ENCODE results near the gene C3.
"Not testable (repeated sequence)": the region's sequence is repeated elsewhere in the genome, so short reads cannot be mapped to it uniquely, and the experiment has no call there.

Gene C3

GRCh38 chr19:6709549-6709948 lies 10.9 kb downstream of the C3 start:
- Histone ChIP-seq H3K4me1 (ENCODE audit: insufficient read depth, low read length) (no peaks in the 10 kb centered on the region), H3K36me3 (ENCODE audit: insufficient read depth, low read length) (no peaks in the 10 kb centered on the region), H3K9me3 (ENCODE audit: insufficient read depth, low read depth, low read length) (0 out of 2 replicates have a peak, but pooled peaks cover 3% of the 10 kb centered on the region), H3K27ac (ENCODE audit: low read depth, low read length) (no peak overlapping the region), H3K9ac (ENCODE audit: low read depth, low read length) (no peak overlapping the region), H3K27me3 (ENCODE audit: insufficient read depth, low read length) (peaks cover 29% of the 10 kb centered on the region), H3K4me3 (ENCODE audit: low read length) (no peak overlapping the region)
- WGBS = 73% methylated on average over 14 of the region's 14 CpGs

DNA sequence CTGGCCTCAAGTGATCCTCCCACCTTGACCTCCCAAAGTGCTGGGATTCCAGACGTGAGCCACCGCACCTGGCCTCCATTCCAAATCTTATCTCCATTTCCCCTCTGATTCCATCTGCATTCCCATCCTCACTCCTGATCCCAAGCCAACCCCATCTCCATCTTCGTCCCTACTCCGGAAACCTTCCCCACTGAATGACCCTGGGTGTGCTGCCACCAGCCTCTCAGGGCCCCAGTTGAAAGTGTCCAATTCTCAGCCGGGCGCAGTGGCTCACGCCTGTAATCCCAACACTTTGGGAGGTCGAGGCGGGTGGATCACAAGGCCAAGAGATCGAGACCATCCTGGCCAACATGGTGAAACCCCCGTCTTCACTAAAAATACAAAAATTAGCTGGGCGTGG lies 11.5 kb downstream of the C3 start:
- H3K4me1 ChIP-seq (ENCODE audit: insufficient read depth, low read length); H3K36me3 ChIP-seq (ENCODE audit: insufficient read depth, low read length); H3K4me3 ChIP-seq (ENCODE audit: low read length); H3K9ac ChIP-seq (ENCODE audit: low read depth, low read length); H3K27ac ChIP-seq (ENCODE audit: low read depth, low read length); H3K9me3 ChIP-seq (ENCODE audit: insufficient read depth, low read depth, low read length): not testable (repeated sequence)
- peaks cover 29% of the 10 kb centered on the region for H3K27me3 ChIP-seq (ENCODE audit: insufficient read depth, low read length)
- WGBS = 91% methylated on average over 12 of the region's 12 CpGs

DNA sequence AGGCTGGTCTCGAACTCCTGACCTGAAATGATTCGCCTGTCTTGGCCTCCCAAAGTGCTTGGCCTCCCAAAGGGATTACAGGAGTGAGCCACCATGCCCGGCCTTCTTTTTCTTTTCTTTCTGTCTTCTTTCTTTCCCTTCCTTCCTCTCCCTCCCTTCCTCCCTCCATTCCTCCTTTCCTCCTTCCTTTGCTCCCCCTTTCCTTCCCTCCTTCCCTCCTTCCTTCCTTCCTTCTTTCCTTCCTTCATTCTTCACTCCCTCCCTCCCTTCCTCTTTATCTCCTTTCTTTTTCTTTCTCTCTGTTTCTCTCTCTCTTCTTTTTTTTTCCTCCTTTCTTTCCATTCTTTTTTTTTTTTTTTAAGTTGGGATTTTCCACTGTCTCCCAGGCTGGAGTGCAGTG lies 12.1 kb downstream of the C3 start:
- 72% methylated on average over 3 of the region's 3 CpGs for WGBS
- H3K9ac ChIP-seq (ENCODE audit: low read depth, low read length) = no peak overlapping the region
- H3K9me3 ChIP-seq (ENCODE audit: insufficient read depth, low read depth, low read length) = 0 out of 2 replicates have a peak, but pooled peaks cover 3% of the 10 kb centered on the region
- H3K27me3 ChIP-seq (ENCODE audit: insufficient read depth, low read length) = peaks cover 29% of the 10 kb centered on the region
- no peaks in the 10 kb centered on the region for H3K4me1 ChIP-seq (ENCODE audit: insufficient read depth, low read length)
- no peak overlapping the region for H3K4me3 ChIP-seq (ENCODE audit: low read length)
- H3K27ac ChIP-seq (ENCODE audit: low read depth, low read length) = no peak overlapping the region
- no peaks in the 10 kb centered on the region for H3K36me3 ChIP-seq (ENCODE audit: insufficient read depth, low read length)

DNA sequence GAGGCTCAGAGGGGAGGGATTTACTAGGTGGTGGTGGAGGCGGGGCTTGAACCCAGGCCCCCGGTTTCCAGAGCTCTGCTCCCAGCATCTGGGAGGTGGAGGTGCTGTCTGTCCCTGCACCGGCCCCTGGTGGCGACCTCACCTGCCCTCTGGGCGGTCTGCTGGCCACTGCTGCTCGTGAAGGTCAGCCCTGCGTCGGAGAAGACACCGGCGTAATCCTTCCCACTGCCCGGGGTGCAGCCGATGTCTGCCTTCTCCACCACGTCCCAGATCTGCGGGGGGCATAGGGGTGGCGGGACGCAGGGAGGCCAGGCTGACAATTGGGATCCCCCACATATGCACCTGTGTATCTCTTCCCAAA lies 12.8 kb downstream of the C3 start:
- H3K9me3 ChIP-seq (ENCODE audit: insufficient read depth, low read depth, low read length) = 0 out of 2 replicates have a peak, but pooled peaks cover 3% of the 10 kb centered on the region
- no peak overlapping the region for H3K27ac ChIP-seq (ENCODE audit: low read depth, low read length)
- H3K27me3 ChIP-seq (ENCODE audit: insufficient read depth, low read length) = peaks cover 29% of the 10 kb centered on the region
- 87% methylated on average over 16 of the region's 16 CpGs for WGBS
- no peak overlapping the region for H3K9ac ChIP-seq (ENCODE audit: low read depth, low read length)
- H3K4me3 ChIP-seq (ENCODE audit: low read length) = no peak overlapping the region
- no peaks in the 10 kb centered on the region for H3K4me1 ChIP-seq (ENCODE audit: insufficient read depth, low read length)
- H3K36me3 ChIP-seq (ENCODE audit: insufficient read depth, low read length) = no peaks in the 10 kb centered on the region

DNA sequence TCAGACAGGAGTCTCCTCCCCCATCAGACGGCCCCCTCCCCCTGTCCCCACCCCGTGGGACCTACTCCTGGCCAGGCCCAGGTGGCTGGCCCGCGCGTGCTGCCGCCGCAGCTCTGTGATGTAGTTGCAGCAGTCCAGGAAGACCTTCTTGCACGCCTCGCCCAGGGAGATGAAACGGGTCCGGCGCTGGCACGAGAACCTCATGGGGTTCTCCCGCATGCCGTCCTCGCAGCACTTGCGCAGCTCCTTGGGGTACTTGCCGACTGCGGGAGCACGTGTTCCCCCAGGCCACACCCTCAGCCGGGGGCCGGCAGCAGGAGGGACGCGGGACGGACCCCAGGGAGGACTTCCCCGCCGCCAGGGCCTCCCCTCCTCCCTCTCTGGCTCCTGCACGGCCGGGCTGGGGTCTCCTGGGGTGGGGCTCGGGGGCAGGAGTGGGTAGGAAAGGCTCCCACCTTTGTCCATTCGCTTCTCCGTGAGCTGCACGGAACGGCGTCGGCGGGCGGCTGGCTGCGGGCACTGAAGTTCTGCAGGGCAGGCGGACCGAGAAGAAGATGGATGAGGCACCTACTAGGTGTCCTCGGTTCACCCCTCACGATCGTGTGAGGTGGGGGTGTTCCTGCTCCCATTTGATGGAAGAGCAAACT lies 13.3 kb downstream of the C3 start:
- Histone ChIP-seq H3K27me3 (ENCODE audit: insufficient read depth, low read length) (peaks cover 29% of the 10 kb centered on the region), H3K4me1 (ENCODE audit: insufficient read depth, low read length) (no peaks in the 10 kb centered on the region), H3K9me3 (ENCODE audit: insufficient read depth, low read depth, low read length) (0 out of 2 replicates have a peak, but pooled peaks cover 3% of the 10 kb centered on the region), H3K9ac (ENCODE audit: low read depth, low read length) (no peak overlapping the region), H3K27ac (ENCODE audit: low read depth, low read length) (no peak overlapping the region), H3K36me3 (ENCODE audit: insufficient read depth, low read length) (no peaks in the 10 kb centered on the region), H3K4me3 (ENCODE audit: low read length) (no peak overlapping the region)
- 92% methylated on average over 44 of the region's 44 CpGs for WGBS

- WGBS = 71% methylated on average over 2 of the region's 3 CpGs
- H3K4me1 ChIP-seq (ENCODE audit: insufficient read depth, low read length) = no peaks in the 10 kb centered on the region
- no peak overlapping the region for H3K4me3 ChIP-seq (ENCODE audit: low read length)
- peaks cover 26% of the 10 kb centered on the region for H3K27me3 ChIP-seq (ENCODE audit: insufficient read depth, low read length)
- no peak overlapping the region for H3K27ac ChIP-seq (ENCODE audit: low read depth, low read length)
- H3K9me3 ChIP-seq (ENCODE audit: insufficient read depth, low read depth, low read length) = 0 out of 2 replicates have a peak, but pooled peaks cover 3% of the 10 kb centered on the region
- no peaks in the 10 kb centered on the region for H3K36me3 ChIP-seq (ENCODE audit: insufficient read depth, low read length)
- no peak overlapping the region for H3K9ac ChIP-seq (ENCODE audit: low read depth, low read length)
Measured at GRCh38 chr19:6706633-6706958, 13.9 kb downstream of the C3 start.

- no peaks in the 10 kb centered on the region for H3K4me1 ChIP-seq (ENCODE audit: insufficient read depth, low read length)
- H3K9ac ChIP-seq (ENCODE audit: low read depth, low read length) = no peak overlapping the region
- peaks cover 21% of the 10 kb centered on the region for H3K27me3 ChIP-seq (ENCODE audit: insufficient read depth, low read length)
- 82% methylated on average over 11 of the region's 11 CpGs for WGBS
- 0 out of 2 replicates have a peak, but pooled peaks cover 4% of the 10 kb centered on the region for H3K9me3 ChIP-seq (ENCODE audit: insufficient read depth, low read depth, low read length)
- H3K36me3 ChIP-seq (ENCODE audit: insufficient read depth, low read length) = no peaks in the 10 kb centered on the region
- no peak overlapping the region for H3K27ac ChIP-seq (ENCODE audit: low read depth, low read length)
- H3K4me3 ChIP-seq (ENCODE audit: low read length) = no peak overlapping the region
Measured at GRCh38 chr19:6705931-6706632, 14.4 kb downstream of the C3 start.

DNA sequence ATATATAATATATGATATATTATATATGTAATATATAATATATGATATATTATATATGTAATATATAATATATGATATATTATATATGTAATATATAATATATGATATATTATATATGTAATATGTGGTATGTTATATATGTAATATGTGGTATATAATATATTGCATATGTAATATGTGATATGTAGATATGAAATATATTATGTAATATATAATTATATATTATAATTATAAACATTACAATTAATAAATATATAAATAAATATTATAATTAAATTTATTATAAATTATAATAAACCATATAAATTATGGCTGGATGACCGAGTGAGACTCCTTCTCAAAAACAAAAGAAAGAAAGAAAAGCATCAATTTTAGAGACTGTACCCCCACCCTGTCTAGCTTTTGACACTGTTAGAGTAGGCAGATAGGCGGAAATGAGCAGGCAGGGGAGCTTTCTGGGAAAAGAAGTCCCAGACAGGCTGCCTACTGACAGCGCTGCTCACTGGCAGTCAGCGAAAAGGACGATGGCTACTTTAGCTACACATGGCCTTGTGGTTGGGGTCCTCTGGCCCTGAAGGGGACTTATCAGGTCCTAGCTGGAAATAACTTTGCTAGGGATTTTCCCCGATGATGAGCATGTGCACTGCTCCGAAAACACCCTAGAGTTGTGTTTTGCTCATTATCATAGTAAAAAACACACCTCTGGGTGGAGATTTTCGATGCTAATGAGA lies 19.7 kb downstream of the C3 start:
- Histone ChIP-seq H3K9me3 (ENCODE audit: insufficient read depth, low read depth, low read length) (peaks cover 15% of the 10 kb centered on the region; the same call in 1 of the 2 replicates), H3K27me3 (ENCODE audit: insufficient read depth, low read length) (no peaks in the 10 kb centered on the region), H3K36me3 (ENCODE audit: insufficient read depth, low read length) (no peaks in the 10 kb centered on the region), H3K4me3 (ENCODE audit: low read length) (no peak overlapping the region), H3K4me1 (ENCODE audit: insufficient read depth, low read length) (no peaks in the 10 kb centered on the region), H3K27ac (ENCODE audit: low read depth, low read length) (no peak overlapping the region), H3K9ac (ENCODE audit: low read depth, low read length) (no peak overlapping the region)
- 90% methylated on average over 7 of the region's 8 CpGs for WGBS

DNA sequence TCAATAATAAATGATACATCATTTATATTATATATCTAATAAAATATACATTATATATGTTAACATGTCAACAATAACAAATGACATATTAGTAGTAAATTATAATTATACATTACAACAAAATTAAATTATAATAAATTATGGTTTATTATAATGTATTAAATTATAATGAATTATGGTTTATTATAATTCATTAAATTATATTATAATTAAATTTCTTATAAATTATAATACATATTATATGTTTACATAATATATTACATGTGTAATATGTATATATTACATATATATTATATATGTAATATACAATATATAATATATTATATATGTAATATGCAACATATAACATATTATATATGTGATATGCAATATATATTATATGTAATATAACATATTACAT lies 20.5 kb downstream of the C3 start:
- no peaks in the 10 kb centered on the region for H3K27me3 ChIP-seq (ENCODE audit: insufficient read depth, low read length)
- peaks cover 15% of the 10 kb centered on the region; the same call in 1 of the 2 replicates for H3K9me3 ChIP-seq (ENCODE audit: insufficient read depth, low read depth, low read length)
- H3K36me3 ChIP-seq (ENCODE audit: insufficient read depth, low read length) = no peaks in the 10 kb centered on the region
- H3K27ac ChIP-seq (ENCODE audit: low read depth, low read length) = no peak overlapping the region
- no peak overlapping the region for H3K9ac ChIP-seq (ENCODE audit: low read depth, low read length)
- no peaks in the 10 kb centered on the region for H3K4me1 ChIP-seq (ENCODE audit: insufficient read depth, low read length)
- H3K4me3 ChIP-seq (ENCODE audit: low read length) = no peak overlapping the region

DNA sequence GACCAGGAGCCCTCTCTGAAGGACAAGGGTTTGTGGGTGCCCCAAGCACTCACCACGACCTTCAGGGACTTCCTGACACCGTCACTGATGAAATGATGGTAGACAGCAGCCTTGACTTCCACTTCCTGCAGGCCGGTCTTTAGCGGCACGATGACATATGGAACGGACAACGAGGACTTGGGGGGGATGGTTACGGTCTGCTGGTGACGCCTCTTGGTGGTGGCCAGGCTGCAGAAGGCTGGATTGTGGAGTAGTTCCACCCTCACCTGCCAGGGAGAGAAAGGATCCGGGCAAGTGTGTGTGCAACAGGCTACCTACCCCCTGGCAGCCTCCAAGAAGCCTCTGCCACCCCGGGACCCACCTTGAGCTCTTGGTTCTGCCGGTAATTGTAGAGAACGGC lies 23.2 kb downstream of the C3 start:
- no peaks in the 10 kb centered on the region for H3K4me1 ChIP-seq (ENCODE audit: insufficient read depth, low read length)
- 87% methylated on average over 13 of the region's 13 CpGs for WGBS
- no peak overlapping the region for H3K9ac ChIP-seq (ENCODE audit: low read depth, low read length)
- no peak overlapping the region for H3K27ac ChIP-seq (ENCODE audit: low read depth, low read length)
- H3K4me3 ChIP-seq (ENCODE audit: low read length) = no peak overlapping the region
- peaks cover 19% of the 10 kb centered on the region; the same call in 1 of the 2 replicates for H3K9me3 ChIP-seq (ENCODE audit: insufficient read depth, low read depth, low read length)
- no peaks in the 10 kb centered on the region for H3K27me3 ChIP-seq (ENCODE audit: insufficient read depth, low read length)
- H3K36me3 ChIP-seq (ENCODE audit: insufficient read depth, low read length) = no peaks in the 10 kb centered on the region

- Histone ChIP-seq H3K4me1 (ENCODE audit: insufficient read depth, low read length) (no peaks in the 10 kb centered on the region), H3K9me3 (ENCODE audit: insufficient read depth, low read depth, low read length) (peaks cover 19% of the 10 kb centered on the region; the same call in 1 of the 2 replicates), H3K4me3 (ENCODE audit: low read length) (no peak overlapping the region), H3K9ac (ENCODE audit: low read depth, low read length) (no peak overlapping the region), H3K36me3 (ENCODE audit: insufficient read depth, low read length) (no peaks in the 10 kb centered on the region), H3K27ac (ENCODE audit: low read depth, low read length) (no peak overlapping the region), H3K27me3 (ENCODE audit: insufficient read depth, low read length) (no peaks in the 10 kb centered on the region)
- WGBS = 76% methylated on average over 18 of the region's 18 CpGs
Measured at GRCh38 chr19:6696239-6696820, 24.1 kb downstream of the C3 start.

All from HUES64 (cell line).